AG04449 (cell line): ENCODE data around the gene FOXI1.

Source experiments
- CTCF ChIA-PET: fragments of 350-600 bp; formaldehyde crosslinking; extraction: SDS; loops from one replicate; lab custom pipeline; 2021; ENCODE audit warnings: antibody characterized with exemption; lab: Yijun Ruan, JAX
- POLR2A ChIA-PET: fragments of 400-600, 350-600 bp; formaldehyde crosslinking; extraction: SDS; loops from one replicate; lab custom pipeline; 2020; ENCODE audit warnings: antibody characterized with exemption, inconsistent platforms; lab: Yijun Ruan, JAX
- DNase-seq: peaks from one replicate; pipeline ENCODE4 v3.0.0-alpha.2; 2010; ENCODE audit warnings: low read depth, low spot score
- H3K4me3 ChIP-seq: 2 replicates; pipeline ENCODE4 v1.5.1; 2011; ENCODE audit warnings: low read depth, mild to moderate bottlenecking, control low read depth, low read length
- CTCF ChIP-seq: IDR thresholded peaks from one replicate; pipeline ENCODE4 v1.5.1; 2011; ENCODE audit warnings: mild to moderate bottlenecking, moderate library complexity, low read length, control low read depth, inconsistent platforms; ENCODE audit not compliant: insufficient read depth; ENCODE audit errors: missing control alignments

Gene FOXI1

GRCh38 chr5:170105642-170106611 is at the start of gene FOXI1:
Gene FOXI1, plus strand, starts transcription at chr5:170105897. Its CDS starts 61 bp downstream, at chr5:170105958.
- POLR2A ChIA-PET: no interaction called here
- CTCF ChIA-PET: interaction anchor here (1.0 kb wide), 1 partner anchor 78 kb away, joined by 4 read pairs; no protein-coding TSS in a partner anchor
- no peak within 1 kb of the TSS for H3K4me3 ChIP-seq
- TF ChIP-seq CTCF: no peak
- DNase-seq: no peak

GRCh38 chr5:170056561-170057267 is 49.0 kb upstream of the FOXI1 start:
- no peak overlapping the region for H3K4me3 ChIP-seq
- TF ChIP-seq CTCF: no peak
- ChIA-PET POLR2A (no interaction called here), CTCF (interaction anchor here (1.3 to 7.0 kb wide), 3 partner anchors 7 to 15 kb away, joined by 4 to 54 read pairs (median 14); no protein-coding TSS in a partner anchor)
- no peak for DNase-seq

GRCh38 chr5:170057311-170057710 is 48.4 kb upstream of the FOXI1 start:
- H3K4me3 ChIP-seq: no peak overlapping the region
- DNase-seq: no peak
- POLR2A ChIA-PET: no interaction called here
- TF ChIP-seq CTCF: no peak
- CTCF ChIA-PET: interaction anchor here (0.7 to 7.0 kb wide), 2 partner anchors 14 to 356 kb away, joined by 3 to 54 read pairs; no protein-coding TSS in a partner anchor

- TF ChIP-seq CTCF: no peak
- CTCF ChIA-PET: interaction anchor here (1.3 to 7.0 kb wide), 2 partner anchors 8 to 12 kb away, joined by 4 to 54 read pairs; no protein-coding TSS in a partner anchor
- DNase-seq: no peak
- POLR2A ChIA-PET: no interaction called here
- no peak overlapping the region for H3K4me3 ChIP-seq
These were observed 46.5 kb upstream of the FOXI1 start for GRCh38 chr5:170059221-170059620.

GRCh38 chr5:170067152-170067551 is 38.5 kb upstream of the FOXI1 start:
- no peak for DNase-seq
- ChIA-PET POLR2A (no interaction called here), CTCF (interaction anchor here (1.0 to 2.5 kb wide), 2 partner anchors 117 to 365 kb away, joined by 3 to 14 read pairs; no protein-coding TSS in a partner anchor)
- no peak for TF ChIP-seq CTCF
- no peak overlapping the region for H3K4me3 ChIP-seq
